ENCODE data around the gene ROPN1. TPM values are rescaled to one million over a fixed set of nuclear protein-coding genes. Genes with fewer than 3 reads are reported as not detected.

ROPN1 gene
- total and polyA plus RNA-seq, 2 of the 13 experiments (the other 11 are each of a cell fraction or from before 2014, with no cell fraction given), result not detected

DNA sequence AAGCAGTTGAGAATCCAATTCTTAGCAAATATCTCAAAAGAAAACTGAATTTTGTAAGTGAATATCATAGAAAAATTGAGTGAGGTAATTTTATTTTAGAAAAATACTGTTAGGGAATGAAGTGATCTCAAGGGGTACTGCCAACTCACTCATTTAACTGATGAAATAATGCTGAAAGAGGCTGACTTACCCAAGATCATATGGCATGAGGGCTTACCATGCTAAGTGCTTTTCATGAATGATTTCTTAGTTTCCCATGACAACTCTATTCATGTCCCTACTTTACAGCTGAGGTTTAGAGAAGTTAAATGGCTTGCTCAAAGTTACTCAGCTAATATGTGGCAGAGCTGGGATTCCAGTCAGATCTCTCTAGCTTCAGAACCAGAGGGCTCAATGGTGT, 61.5 kb downstream of the ROPN1 start:
- Histone ChIP-seq H3K27ac (ENCODE audit: extremely low read length, insufficient read depth, low read length) (no peak overlapping the region), H3K4me2 (ENCODE audit: low read depth, low read length) (no peak overlapping the region), H3K27me3 (ENCODE audit: control insufficient read depth in 1 of 2, insufficient read depth in 2 of 2, low read length in 2 of 2) (no peaks in the 10 kb centered on the region), H2AFZ (ENCODE audit: low read length) (no peak overlapping the region), H3K4me1 (ENCODE audit: insufficient read depth, low read length) (no peaks in the 10 kb centered on the region), H4K20me1 (ENCODE audit: insufficient read depth, low read length) (no peaks in the 10 kb centered on the region), H3K79me2 (ENCODE audit: insufficient read depth, low read length) (no peaks in the 10 kb centered on the region), H3K9ac (ENCODE audit: insufficient read depth, low read depth, low read length) (no peak overlapping the region), H3K36me3 (replicated peaks in 1 of 2; ENCODE audit: control insufficient read depth in 1 of 2, insufficient read depth in 2 of 2, low read length in 2 of 2) (peaks cover 4 to 20% of the 10 kb centered on the region in 2 experiments; a peak in 3 of 5 replicates), H3K4me3 (replicated peaks in 1 of 3; ENCODE audit: insufficient read depth in 1 of 3, low read depth in 2 of 3, low read length in 3 of 3) (no peak overlapping the region), H3K9me3 (ENCODE audit: low read length) (no peaks in the 10 kb centered on the region)
- BruUV-seq (replicated peaks), result no TSS peak
- intact Hi-C loops (cut with micrococcal nuclease; ENCODE audit: unreplicated experiment) (no loop called here), in situ Hi-C loops (cut with HindIII; ENCODE audit: extremely low pct_ligation_motif_present, low pct_unique_long_range_greater_than_20kb) (no loop called here)
- FAIRE-seq (no peak), ATAC-seq (no peak), DNase-seq (ENCODE audit: low spot score) (no peak)
- TF ChIP-seq RARA (CRISPR knock-in tag; IDR thresholded peaks at IDR 0.05) (no peak), JUN (CRISPR knock-in tag; IDR thresholded peaks at IDR 0.05) (no peak), SAP130 (CRISPR knock-in tag; IDR thresholded peaks at IDR 0.05; ENCODE audit: low read depth) (no peak), HNF4A (CRISPR knock-in tag; IDR thresholded peaks at IDR 0.05) (no peak), KLF15 (CRISPR knock-in tag; IDR thresholded peaks at IDR 0.05; ENCODE audit: borderline replicate concordance) (no peak), GLI4 (CRISPR knock-in tag; IDR thresholded peaks at IDR 0.05; ENCODE audit: borderline replicate concordance) (no peak), ZNF12 (CRISPR knock-in tag; IDR thresholded peaks at IDR 0.05) (no peak), ATF7-NPFF (CRISPR knock-in tag; IDR thresholded peaks at IDR 0.05; ENCODE audit: low read depth) (no peak)
- TF ChIP-seq, protein P1, sequence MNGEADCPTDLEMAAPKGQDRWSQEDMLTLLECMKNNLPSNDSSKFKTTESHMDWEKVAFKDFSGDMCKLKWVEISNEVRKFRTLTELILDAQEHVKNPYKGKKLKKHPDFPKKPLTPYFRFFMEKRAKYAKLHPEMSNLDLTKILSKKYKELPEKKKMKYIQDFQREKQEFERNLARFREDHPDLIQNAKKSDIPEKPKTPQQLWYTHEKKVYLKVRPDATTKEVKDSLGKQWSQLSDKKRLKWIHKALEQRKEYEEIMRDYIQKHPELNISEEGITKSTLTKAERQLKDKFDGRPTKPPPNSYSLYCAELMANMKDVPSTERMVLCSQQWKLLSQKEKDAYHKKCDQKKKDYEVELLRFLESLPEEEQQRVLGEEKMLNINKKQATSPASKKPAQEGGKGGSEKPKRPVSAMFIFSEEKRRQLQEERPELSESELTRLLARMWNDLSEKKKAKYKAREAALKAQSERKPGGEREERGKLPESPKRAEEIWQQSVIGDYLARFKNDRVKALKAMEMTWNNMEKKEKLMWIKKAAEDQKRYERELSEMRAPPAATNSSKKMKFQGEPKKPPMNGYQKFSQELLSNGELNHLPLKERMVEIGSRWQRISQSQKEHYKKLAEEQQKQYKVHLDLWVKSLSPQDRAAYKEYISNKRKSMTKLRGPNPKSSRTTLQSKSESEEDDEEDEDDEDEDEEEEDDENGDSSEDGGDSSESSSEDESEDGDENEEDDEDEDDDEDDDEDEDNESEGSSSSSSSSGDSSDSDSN (CRISPR knock-in tag; IDR thresholded peaks at IDR 0.05), result no peak
- TF ChIP-seq, protein P2, sequence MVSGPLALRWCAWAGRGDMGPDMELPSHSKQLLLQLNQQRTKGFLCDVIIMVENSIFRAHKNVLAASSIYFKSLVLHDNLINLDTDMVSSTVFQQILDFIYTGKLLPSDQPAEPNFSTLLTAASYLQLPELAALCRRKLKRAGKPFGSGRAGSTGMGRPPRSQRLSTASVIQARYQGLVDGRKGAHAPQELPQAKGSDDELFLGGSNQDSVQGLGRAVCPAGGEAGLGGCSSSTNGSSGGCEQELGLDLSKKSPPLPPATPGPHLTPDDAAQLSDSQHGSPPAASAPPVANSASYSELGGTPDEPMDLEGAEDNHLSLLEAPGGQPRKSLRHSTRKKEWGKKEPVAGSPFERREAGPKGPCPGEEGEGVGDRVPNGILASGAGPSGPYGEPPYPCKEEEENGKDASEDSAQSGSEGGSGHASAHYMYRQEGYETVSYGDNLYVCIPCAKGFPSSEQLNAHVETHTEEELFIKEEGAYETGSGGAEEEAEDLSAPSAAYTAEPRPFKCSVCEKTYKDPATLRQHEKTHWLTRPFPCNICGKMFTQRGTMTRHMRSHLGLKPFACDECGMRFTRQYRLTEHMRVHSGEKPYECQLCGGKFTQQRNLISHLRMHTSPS (CRISPR knock-in tag; IDR thresholded peaks at IDR 0.05; ENCODE audit: low read depth), result no peak
- CTCF ChIA-PET (ENCODE audit: low intra/inter-chr PET ratio, low total read pairs), result no interaction called here
- POLR2A ChIA-PET, result no interaction called here

Measured in HepG2 (cell line).